Activated naive CD8-positive, alpha-beta T cell treated with anti-CD3 and anti-CD28 coated beads, Interleukin-2, amount 50 U/mL, for 24 hours (primary cell): ENCODE measurements around the gene MBD6.
A peak's percentile ranks its signal among the peaks of the same experiment; 100 is the strongest.

Source experiments
- ATAC-seq: fragments of 150-1000 bp; cut with Tn5 transposase; one replicate; pipeline ENCODE4 v1.10.0; 2021
- DNase-seq: peaks from one replicate; pipeline ENCODE4 v3.0.0; 2021
- H3K27ac Mint-ChIP-seq: one replicate; pipeline ENCODE4 v1.8.0; 2021; ENCODE audit warnings: mild to moderate bottlenecking, mixed read lengths
- H3K27me3 Mint-ChIP-seq: one replicate; pipeline ENCODE4 v1.8.0; 2021; ENCODE audit warnings: mixed read lengths
- H3K36me3 Mint-ChIP-seq: one replicate; pipeline ENCODE4 v1.8.0; 2021; ENCODE audit warnings: low read depth, mixed read lengths
- H3K4me1 Mint-ChIP-seq: one replicate; pipeline ENCODE4 v1.8.0; 2021; ENCODE audit warnings: mixed read lengths
- H3K4me3 Mint-ChIP-seq: one replicate; pipeline ENCODE4 v1.8.0; 2021; ENCODE audit warnings: mild to moderate bottlenecking, moderate library complexity, mixed read lengths
- H3K9me3 Mint-ChIP-seq: one replicate; pipeline ENCODE4 v1.8.0; 2021; ENCODE audit warnings: mixed read lengths

The MBD6 gene

DNA sequence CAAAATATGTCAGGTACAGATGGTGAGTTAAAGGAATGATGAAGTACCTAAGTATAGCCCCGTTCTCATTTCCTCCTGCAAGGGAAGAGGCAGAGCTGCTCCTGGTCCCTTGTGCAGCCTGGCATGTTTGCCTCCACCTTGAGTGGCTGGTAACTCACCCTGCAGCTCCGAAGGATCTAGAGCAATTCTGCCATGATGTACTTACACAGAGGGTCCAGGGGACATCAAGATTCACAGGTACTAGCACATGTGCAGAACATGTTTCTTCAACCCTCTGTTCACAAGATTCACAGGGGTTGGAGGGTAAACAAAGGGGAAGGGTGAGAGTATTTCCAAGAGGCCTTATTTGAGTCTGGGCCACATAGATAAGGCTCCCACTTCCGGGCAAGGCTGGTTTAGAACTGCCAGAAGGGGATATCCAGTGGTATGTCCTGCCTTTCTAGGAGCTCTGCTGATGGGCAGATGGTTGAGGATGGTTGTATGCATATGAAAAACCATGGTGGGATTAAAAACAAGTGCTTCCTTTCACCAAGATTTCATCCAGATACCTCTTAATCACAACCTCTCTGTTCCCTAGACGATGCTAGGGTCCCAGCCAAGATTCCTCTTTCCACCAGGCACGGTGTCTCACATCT lies 16.6 kb downstream of the MBD6 start:
- Mint-ChIP-seq H3K9me3 (no peaks in the 10 kb centered on the region), H3K36me3 (peaks cover 13% of the 10 kb centered on the region), H3K27me3 (no peaks in the 10 kb centered on the region), H3K4me1 (peaks cover 10% of the 10 kb centered on the region), H3K4me3 (no peak overlapping the region), H3K27ac (no peak overlapping the region)
- ATAC-seq (no peak), DNase-seq (no peak)

GRCh38 chr12:57541001-57541400 lies 18.4 kb downstream of the MBD6 start:
- H3K4me1 Mint-ChIP-seq: peaks cover 23% of the 10 kb centered on the region
- H3K9me3 Mint-ChIP-seq: no peaks in the 10 kb centered on the region
- no peak for DNase-seq
- no peak for ATAC-seq
- no peaks in the 10 kb centered on the region for H3K27me3 Mint-ChIP-seq
- no peak overlapping the region for H3K27ac Mint-ChIP-seq
- H3K4me3 Mint-ChIP-seq: no peak overlapping the region
- H3K36me3 Mint-ChIP-seq: peaks cover 19% of the 10 kb centered on the region

DNA sequence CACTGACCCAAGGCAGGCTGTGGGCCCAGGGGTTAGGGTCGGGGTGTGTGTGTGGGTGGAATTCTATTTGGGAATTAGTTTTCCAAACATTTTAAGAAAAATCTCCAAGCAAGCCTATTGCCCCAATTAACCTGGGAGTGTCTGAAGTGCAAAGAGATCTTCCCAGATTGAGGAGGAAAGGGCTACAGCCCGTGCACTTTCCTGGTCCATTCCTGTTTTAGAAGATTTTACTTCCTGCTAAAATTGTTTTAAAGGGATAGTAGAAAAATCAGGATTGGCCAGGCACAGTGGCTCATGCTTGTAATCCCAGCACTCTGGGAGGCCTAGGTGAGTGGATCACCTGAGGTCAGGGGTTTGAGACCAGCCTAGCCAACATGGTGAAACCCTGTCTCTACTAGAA lies 19.1 kb downstream of the MBD6 start:
- ATAC-seq (no peak), DNase-seq (no peak)
- no peak overlapping the region for H3K27ac Mint-ChIP-seq
- H3K36me3 Mint-ChIP-seq: peaks cover 17% of the 10 kb centered on the region
- no peak overlapping the region for H3K4me3 Mint-ChIP-seq
- H3K9me3 Mint-ChIP-seq: no peaks in the 10 kb centered on the region
- H3K27me3 Mint-ChIP-seq: no peaks in the 10 kb centered on the region
- peaks cover 29% of the 10 kb centered on the region for H3K4me1 Mint-ChIP-seq

DNA sequence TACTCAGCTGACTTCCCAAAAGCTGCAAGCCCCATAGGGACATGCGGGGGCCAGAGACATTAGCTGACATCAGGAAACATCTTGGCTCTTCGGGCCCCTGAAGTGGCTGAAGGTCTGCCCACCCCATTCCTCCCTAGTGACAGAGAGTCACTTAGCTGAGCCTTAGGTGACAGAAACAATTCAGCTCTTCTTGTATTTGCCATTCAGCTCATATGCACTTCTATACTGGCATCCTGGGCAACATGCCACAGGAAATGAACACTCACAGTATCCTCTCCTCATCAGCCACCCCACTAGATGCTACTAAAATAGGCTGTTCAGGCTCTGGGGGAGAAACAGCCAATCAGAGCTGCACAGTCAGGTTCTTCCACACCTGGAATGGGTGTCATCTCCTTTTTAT lies 21.0 kb downstream of the MBD6 start:
- Mint-ChIP-seq H3K36me3 (peaks cover 13% of the 10 kb centered on the region), H3K27me3 (no peaks in the 10 kb centered on the region), H3K4me1 (peaks cover 37% of the 10 kb centered on the region), H3K27ac (peak overlapping the region; percentile 22), H3K4me3 (no peak overlapping the region), H3K9me3 (no peaks in the 10 kb centered on the region)
- ATAC-seq: no peak
- DNase-seq: no peak

GRCh38 chr12:57545809-57546437 lies 23.3 kb downstream of the MBD6 start:
- H3K9me3 Mint-ChIP-seq: no peaks in the 10 kb centered on the region
- peaks cover 49% of the 10 kb centered on the region for H3K4me1 Mint-ChIP-seq
- peaks cover 12% of the 10 kb centered on the region for H3K36me3 Mint-ChIP-seq
- H3K27me3 Mint-ChIP-seq: peaks cover 11% of the 10 kb centered on the region
- H3K4me3 Mint-ChIP-seq: peak overlapping the region; percentile 99
- ATAC-seq (peak; percentile 12), DNase-seq (peak; percentile 26)
- H3K27ac Mint-ChIP-seq: peak overlapping the region; percentile 98

DNA sequence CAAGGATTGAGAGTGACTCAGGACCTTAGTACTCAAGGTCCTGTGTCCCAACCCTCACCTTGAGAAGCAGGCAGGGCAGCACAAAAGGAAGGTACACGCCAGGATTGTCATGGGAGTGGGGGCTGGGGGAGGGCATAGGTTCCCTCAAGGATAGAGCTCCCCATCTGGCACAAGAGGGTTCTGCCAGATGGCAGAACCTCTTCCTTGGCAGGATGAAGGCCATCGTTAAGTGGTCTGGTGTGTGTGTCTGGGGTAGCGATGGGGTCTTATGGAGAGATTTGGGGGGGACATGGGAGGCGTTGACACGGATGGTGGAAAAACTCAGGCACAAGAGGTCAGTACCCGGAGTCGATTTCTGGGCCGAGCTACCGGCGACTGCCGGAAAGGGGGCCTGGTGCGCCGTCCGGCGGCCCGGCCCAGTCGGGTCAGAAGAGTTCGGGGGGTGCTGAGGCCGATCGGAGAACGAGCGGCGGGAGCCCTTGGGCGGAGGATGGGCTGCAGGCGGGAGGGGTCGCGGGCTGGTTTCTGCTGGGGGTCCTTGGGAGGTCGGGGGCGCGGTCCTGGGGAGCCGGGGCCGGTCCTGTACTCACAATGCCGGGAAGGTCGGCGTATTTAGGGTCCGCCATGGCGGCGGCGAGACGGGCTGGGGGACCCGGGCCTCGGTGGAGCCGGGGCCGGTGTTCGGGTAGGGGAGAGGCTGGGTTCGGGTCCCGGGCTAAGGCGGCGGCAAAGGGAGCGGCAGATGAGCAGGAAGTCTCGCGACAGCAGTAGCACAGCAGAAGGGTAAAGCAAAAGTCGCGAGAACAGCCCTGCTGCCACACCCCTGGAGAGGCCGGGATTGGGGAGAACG lies 24.0 kb downstream of the MBD6 start, which contains the start of gene DCTN2:
Gene DCTN2, minus strand, starts transcription at position 755 of the 850 bp plus-strand sequence. Its CDS starts 129 bp downstream, at position 626.
- H3K27me3 Mint-ChIP-seq: peaks cover 11% of the 10 kb centered on the region
- H3K9me3 Mint-ChIP-seq: no peaks in the 10 kb centered on the region
- peaks cover 49% of the 10 kb centered on the region for H3K4me1 Mint-ChIP-seq
- H3K4me3 Mint-ChIP-seq: peak within 1 kb of the TSS; percentile 99
- H3K36me3 Mint-ChIP-seq: peaks cover 12% of the 10 kb centered on the region
- peak; percentile 92 for DNase-seq
- ATAC-seq: peak; percentile 98
- peak within 1 kb of the TSS; percentile 98 for H3K27ac Mint-ChIP-seq

- Mint-ChIP-seq H3K27ac (peak overlapping the region; percentile 98), H3K4me1 (peaks cover 49% of the 10 kb centered on the region), H3K9me3 (no peaks in the 10 kb centered on the region), H3K27me3 (peaks cover 11% of the 10 kb centered on the region), H3K36me3 (peaks cover 10% of the 10 kb centered on the region), H3K4me3 (peak overlapping the region; percentile 99)
- DNase-seq (no peak), ATAC-seq (no peak)
These were observed 24.8 kb downstream of the MBD6 start for GRCh38 chr12:57547288-57548012.

- Mint-ChIP-seq H3K4me3 (peak overlapping the region; percentile 99), H3K27me3 (peaks cover 11% of the 10 kb centered on the region), H3K9me3 (no peaks in the 10 kb centered on the region), H3K36me3 (peaks cover 8% of the 10 kb centered on the region), H3K27ac (no peak overlapping the region), H3K4me1 (peaks cover 47% of the 10 kb centered on the region)
- no peak for ATAC-seq
- DNase-seq: no peak
These were observed 25.3 kb downstream of the MBD6 start for GRCh38 chr12:57548013-57548315.

GRCh38 chr12:57548488-57548887 lies 25.9 kb downstream of the MBD6 start:
- Mint-ChIP-seq H3K27ac (no peak overlapping the region), H3K9me3 (no peaks in the 10 kb centered on the region), H3K36me3 (peaks cover 8% of the 10 kb centered on the region), H3K4me3 (no peak overlapping the region), H3K4me1 (peaks cover 44% of the 10 kb centered on the region), H3K27me3 (peaks cover 11% of the 10 kb centered on the region)
- DNase-seq (no peak), ATAC-seq (no peak)

DNA sequence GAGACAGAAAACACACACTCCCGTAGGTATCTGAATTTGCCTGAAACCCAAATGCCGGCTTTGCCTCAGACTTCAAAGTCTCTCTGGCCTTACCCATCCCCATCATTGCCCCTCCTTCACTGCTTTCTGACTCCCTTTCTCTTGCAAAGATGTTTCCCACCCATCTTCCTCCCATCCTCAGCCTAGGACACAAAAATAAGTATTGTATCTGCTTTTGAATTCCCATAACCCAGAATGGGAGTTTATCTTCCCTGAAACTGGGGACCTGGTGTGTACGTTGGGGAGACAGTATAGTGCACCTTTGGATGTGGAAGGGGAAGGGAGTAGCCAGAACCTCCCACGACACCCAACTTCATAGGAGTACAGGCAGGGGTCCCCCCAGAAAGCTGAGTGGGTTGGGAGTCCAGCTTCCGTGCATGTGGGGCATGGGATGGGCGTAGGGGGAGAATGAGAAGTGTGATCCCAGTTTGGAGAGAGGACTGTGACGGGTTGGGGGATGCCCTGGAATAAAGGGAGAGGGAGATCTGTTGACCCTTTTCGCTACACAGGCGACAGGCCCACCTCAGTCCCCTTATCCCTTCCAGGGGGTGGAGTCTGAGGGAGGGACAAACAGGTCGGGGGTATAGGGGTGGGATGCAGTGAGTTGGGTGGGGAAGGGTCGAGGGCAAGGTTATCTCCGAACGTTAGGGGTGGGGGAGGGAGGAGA lies 26.7 kb downstream of the MBD6 start:
- Mint-ChIP-seq H3K4me3 (peak overlapping the region; percentile 78), H3K27me3 (peaks cover 11% of the 10 kb centered on the region), H3K36me3 (peaks cover 8% of the 10 kb centered on the region), H3K27ac (no peak overlapping the region), H3K9me3 (no peaks in the 10 kb centered on the region), H3K4me1 (peaks cover 39% of the 10 kb centered on the region)
- ATAC-seq: no peak
- DNase-seq: no peak

- H3K9me3 Mint-ChIP-seq: no peaks in the 10 kb centered on the region
- ATAC-seq (peak; percentile 26), DNase-seq (peak; percentile 71)
- peak within 1 kb of the TSS; percentile 78 for H3K4me3 Mint-ChIP-seq
- peaks cover 34% of the 10 kb centered on the region for H3K4me1 Mint-ChIP-seq
- peak within 1 kb of the TSS; percentile 45 for H3K27ac Mint-ChIP-seq
- peaks cover 8% of the 10 kb centered on the region for H3K36me3 Mint-ChIP-seq
- H3K27me3 Mint-ChIP-seq: peaks cover 11% of the 10 kb centered on the region
These were observed 27.5 kb downstream of the MBD6 start, which contains the start of gene KIF5A for GRCh38 chr12:57549909-57550640. Gene KIF5A, plus strand, starts transcription at chr12:57550044. Its CDS starts 228 bp downstream, at chr12:57550272.

DNA sequence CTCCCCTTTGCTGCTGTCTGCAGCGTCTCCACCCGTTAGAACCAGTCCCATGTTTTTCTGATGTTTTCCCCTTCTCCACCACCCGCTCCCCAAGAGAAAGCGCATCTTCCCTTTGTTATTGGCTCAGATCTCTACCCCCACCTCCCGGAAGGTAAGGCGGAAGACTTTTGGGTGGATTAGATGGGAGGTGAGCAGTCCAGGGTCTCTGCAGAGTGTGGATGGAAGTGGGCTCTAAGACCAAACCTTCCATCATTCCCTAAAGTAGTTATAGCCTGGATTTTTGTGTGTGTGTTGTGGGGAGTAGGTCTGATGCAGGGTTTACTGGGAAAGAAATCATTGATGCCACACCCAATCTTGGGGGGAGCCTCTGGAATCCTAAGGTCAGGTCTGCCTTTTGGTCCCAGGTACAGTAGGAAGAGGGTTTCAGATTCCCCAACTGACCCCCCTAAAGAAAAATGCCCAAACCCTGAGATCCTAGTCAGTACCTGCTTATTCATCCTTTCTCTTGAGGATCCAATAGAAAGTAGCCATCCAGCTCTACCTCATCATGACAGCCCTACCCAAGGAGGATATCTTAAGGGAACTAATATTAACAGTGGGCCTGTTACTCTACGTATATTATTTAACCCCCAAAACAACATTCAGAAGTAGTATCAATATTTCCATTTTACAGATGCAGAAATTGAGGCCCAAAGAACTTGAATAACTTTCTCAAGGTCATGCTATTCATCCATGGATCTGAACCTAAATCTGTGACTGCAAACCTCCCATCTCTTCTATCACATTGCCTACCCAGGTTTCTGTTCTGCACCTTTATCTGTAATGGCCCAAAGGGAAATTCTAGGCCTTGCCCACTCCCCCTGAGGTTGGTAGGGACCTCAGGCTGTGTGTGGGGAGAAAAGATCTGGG lies 28.3 kb downstream of the MBD6 start:
- H3K4me3 Mint-ChIP-seq: peak overlapping the region; percentile 78
- peaks cover 2% of the 10 kb centered on the region for H3K36me3 Mint-ChIP-seq
- H3K27ac Mint-ChIP-seq: peak overlapping the region; percentile 45
- H3K27me3 Mint-ChIP-seq: peaks cover 11% of the 10 kb centered on the region
- ATAC-seq: no peak
- DNase-seq: no peak
- H3K4me1 Mint-ChIP-seq: peaks cover 27% of the 10 kb centered on the region
- H3K9me3 Mint-ChIP-seq: no peaks in the 10 kb centered on the region
